Left lung (tissue), 10 donors: ENCODE measurements around the gene HPCAL4. TPM values are rescaled to one million over a fixed set of nuclear protein-coding genes. Genes with fewer than 3 reads are reported as not detected.

Experiments used
- ATAC-seq: fragments of 200-7000 bp; cut with Tn5 transposase; one replicate; pipeline ENCODE4 v1.9.1; 2020; ENCODE audit warnings: moderate library complexity
- DNase-seq, 4 donors: peaks; one replicate each; pipeline ENCODE4 v3.0.0-alpha.2; 2013 to 2020
- H3K27ac ChIP-seq, 2 donors: fragments of 200-600 bp; sonication (generic) in 1 of 2; one replicate each; pipeline versions ENCODE4 v1.5.0 to v1.8.0; 2020 to 2021
- H3K27me3 ChIP-seq, 2 donors: fragments of 200-600 bp; sonication (generic) in 1 of 2; one replicate each; pipeline versions ENCODE4 v1.5.0 to v1.8.0; 2020 to 2021
- H3K36me3 ChIP-seq, 2 donors: fragments of 200-600 bp; sonication (generic) in 1 of 2; one replicate each; pipeline versions ENCODE4 v1.5.0 to v1.8.0; 2020 to 2021
- H3K4me1 ChIP-seq, 2 donors: fragments of 200-600 bp; one replicate each; pipeline ENCODE4 v1.8.0; 2021
- H3K4me3 ChIP-seq, 2 donors: fragments of 200-600 bp; sonication (generic) in 1 of 2; one replicate each; pipeline versions ENCODE4 v1.5.0 to v1.8.0; 2020 to 2021; ENCODE audit warnings: mild to moderate bottlenecking in 1 of 2
- H3K9me3 ChIP-seq, 2 donors: fragments of 200-600 bp; sonication (generic) in 1 of 2; one replicate each; pipeline versions ENCODE4 v1.5.0 to v1.8.0; 2020 to 2021
- intact Hi-C, 2 donors: fragments of 100-400 bp; cut with DNase I; formaldehyde crosslinking; loops; one replicate each; pipeline versions ENCODE4 v1.11.2 to v1.14.2; 2022
- polyA plus RNA-seq, 6 donors: library from polyadenylated mRNA; unstranded; fragments of 120-200 nt; gene quantifications; one replicate each; pipeline ENCODE4 v1.2.1, GENCODE V29; 2013; ENCODE audit not compliant: insufficient read length in 6 of 6
- total RNA-seq, 2 donors: library from RNA; stranded (reverse); fragmentation: NEBNext Ultra II Directional; extraction: Animal tissue kit (Norgen Biotek cat#: 25700); gene quantifications; one replicate each; pipeline ENCODE4 v1.2.1, GENCODE V29; 2021
- TF ChIP-seq, protein P1 (sequence below), 2 donors: fragments of 200-600 bp; sonication (generic) in 1 of 2; IDR thresholded peaks; one replicate each; pipeline versions ENCODE4 v1.5.0 to v1.8.0; 2021; ENCODE audit warnings: antibody characterized with exemption in 2 of 2
- donor health status: DM: no; HTN: yes; CAD: no.
- donor health status: DM: no; HTN: no; CAD: no.

Gene HPCAL4
- total and polyA plus RNA-seq, 8 donors, result 0.04 to 1.9 (median 0.14) TPM

DNA sequence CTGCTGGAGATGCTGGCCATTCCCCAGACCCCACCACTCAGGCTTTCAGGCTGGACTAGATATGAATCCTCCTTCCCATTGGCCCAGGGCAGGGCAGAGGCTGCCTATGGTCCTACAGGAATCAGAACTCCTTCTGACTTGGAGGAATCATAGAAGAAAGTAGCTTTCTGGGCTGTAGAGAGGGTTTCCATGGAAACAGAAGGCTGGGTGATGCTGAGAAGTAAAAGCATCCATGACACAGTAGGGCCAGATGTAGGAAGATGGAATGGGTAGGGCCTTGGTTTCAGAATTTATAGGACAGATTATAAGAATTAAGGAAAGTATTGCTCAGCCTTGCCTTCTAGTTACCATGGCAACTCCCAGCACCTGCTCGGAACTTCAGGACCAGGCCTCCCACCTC, 28.4 kb downstream of the HPCAL4 start:
- intact Hi-C loops, result no loop called here

GRCh38 chr1:39659538-39659937, 31.7 kb downstream of the HPCAL4 start:
- TF ChIP-seq, protein P1, sequence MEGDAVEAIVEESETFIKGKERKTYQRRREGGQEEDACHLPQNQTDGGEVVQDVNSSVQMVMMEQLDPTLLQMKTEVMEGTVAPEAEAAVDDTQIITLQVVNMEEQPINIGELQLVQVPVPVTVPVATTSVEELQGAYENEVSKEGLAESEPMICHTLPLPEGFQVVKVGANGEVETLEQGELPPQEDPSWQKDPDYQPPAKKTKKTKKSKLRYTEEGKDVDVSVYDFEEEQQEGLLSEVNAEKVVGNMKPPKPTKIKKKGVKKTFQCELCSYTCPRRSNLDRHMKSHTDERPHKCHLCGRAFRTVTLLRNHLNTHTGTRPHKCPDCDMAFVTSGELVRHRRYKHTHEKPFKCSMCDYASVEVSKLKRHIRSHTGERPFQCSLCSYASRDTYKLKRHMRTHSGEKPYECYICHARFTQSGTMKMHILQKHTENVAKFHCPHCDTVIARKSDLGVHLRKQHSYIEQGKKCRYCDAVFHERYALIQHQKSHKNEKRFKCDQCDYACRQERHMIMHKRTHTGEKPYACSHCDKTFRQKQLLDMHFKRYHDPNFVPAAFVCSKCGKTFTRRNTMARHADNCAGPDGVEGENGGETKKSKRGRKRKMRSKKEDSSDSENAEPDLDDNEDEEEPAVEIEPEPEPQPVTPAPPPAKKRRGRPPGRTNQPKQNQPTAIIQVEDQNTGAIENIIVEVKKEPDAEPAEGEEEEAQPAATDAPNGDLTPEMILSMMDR (IDR thresholded peaks at IDR 0.05), result no peak
- peaks cover 0 to under 1% of the 10 kb centered on the region in 2 donors for H3K27me3 ChIP-seq
- H3K4me3 ChIP-seq, result no peak overlapping the region
- no peaks in the 10 kb centered on the region for H3K9me3 ChIP-seq
- intact Hi-C loops, result loop anchor here in 1 of 2 donors (10.0 kb wide), 1 partner anchor 55 kb away; no protein-coding TSS in a partner anchor
- peaks cover 0 to 4% of the 10 kb centered on the region in 2 donors for H3K4me1 ChIP-seq
- DNase-seq, result no peak
- no peaks in the 10 kb centered on the region for H3K36me3 ChIP-seq
- ATAC-seq, result no peak
- H3K27ac ChIP-seq, result no peak overlapping the region

More for the DNA sequence above, 28.4 kb downstream of the HPCAL4 start:
- TF ChIP-seq, protein P1 (IDR thresholded peaks at IDR 0.05), result no peak
- Histone ChIP-seq H3K27ac (no peak overlapping the region), H3K27me3 (no peaks in the 10 kb centered on the region), H3K4me3 (no peak overlapping the region), H3K36me3 (no peaks in the 10 kb centered on the region), H3K9me3 (no peaks in the 10 kb centered on the region), H3K4me1 (peaks cover 0 to 4% of the 10 kb centered on the region in 2 donors)
- ATAC-seq (no peak), DNase-seq (no peak)

- TF ChIP-seq, protein P1 (IDR thresholded peaks at IDR 0.05), result no peak
- H3K27ac ChIP-seq, result no peak overlapping the region
- no peaks in the 10 kb centered on the region for H3K9me3 ChIP-seq
- no peak overlapping the region for H3K4me3 ChIP-seq
- DNase-seq (no peak), ATAC-seq (no peak)
- no peaks in the 10 kb centered on the region for H3K36me3 ChIP-seq
- intact Hi-C loops, result loop anchor here in 1 of 2 donors (10.0 kb wide), 1 partner anchor 54 kb away; no protein-coding TSS in a partner anchor
- peaks cover 0 to 4% of the 10 kb centered on the region in 2 donors for H3K4me1 ChIP-seq
- H3K27me3 ChIP-seq, result peaks cover 0 to 5% of the 10 kb centered on the region in 2 donors
These were observed 32.1 kb downstream of the HPCAL4 start for GRCh38 chr1:39659110-39659509.

GRCh38 chr1:39657923-39658485, 33.2 kb downstream of the HPCAL4 start:
- peaks cover 0 to 10% of the 10 kb centered on the region in 2 donors for H3K27me3 ChIP-seq
- intact Hi-C loops, result loop anchor here in 1 of 2 donors (10.0 kb wide), 1 partner anchor 53 kb away; no protein-coding TSS in a partner anchor
- TF ChIP-seq, protein P1 (IDR thresholded peaks at IDR 0.05), result peak; percentile 69 to 83
- no peaks in the 10 kb centered on the region for H3K9me3 ChIP-seq
- DNase-seq (peak in 2 of 4 donors; percentile 72 to 86), ATAC-seq (peak; percentile 66)
- no peak overlapping the region for H3K27ac ChIP-seq
- no peaks in the 10 kb centered on the region for H3K36me3 ChIP-seq
- peaks cover 0 to 4% of the 10 kb centered on the region in 2 donors for H3K4me1 ChIP-seq
- no peak overlapping the region for H3K4me3 ChIP-seq

DNA sequence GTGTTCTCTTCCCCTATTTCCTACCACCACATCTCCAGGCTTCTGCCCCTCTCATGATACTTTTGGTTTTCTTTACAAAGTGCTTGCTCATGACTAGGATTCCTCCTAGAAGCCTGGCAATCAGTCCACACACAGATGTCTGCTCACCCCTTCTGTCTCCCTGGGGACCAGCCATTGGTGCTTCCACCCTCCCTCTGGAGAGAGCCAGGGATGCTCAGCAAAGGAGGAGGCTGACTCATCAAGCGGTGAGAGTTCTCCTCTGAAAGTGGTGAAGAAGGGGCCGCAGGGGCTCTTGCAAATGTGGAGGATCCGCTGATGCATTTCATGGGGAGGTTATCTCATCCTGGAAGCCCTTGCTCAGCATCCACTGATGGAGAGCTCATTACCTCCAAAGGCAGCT, 33.8 kb downstream of the HPCAL4 start:
- no peak for ATAC-seq
- Histone ChIP-seq H3K9me3 (no peaks in the 10 kb centered on the region), H3K4me3 (no peak overlapping the region), H3K27ac (no peak overlapping the region), H3K4me1 (peaks cover 0 to 4% of the 10 kb centered on the region in 2 donors), H3K27me3 (peaks cover 0 to 10% of the 10 kb centered on the region in 2 donors), H3K36me3 (no peaks in the 10 kb centered on the region)
- intact Hi-C loops, result loop anchor here in 1 of 2 donors (10.0 kb wide), 1 partner anchor 53 kb away; no protein-coding TSS in a partner anchor
- DNase-seq, result no peak
- TF ChIP-seq, protein P1 (IDR thresholded peaks at IDR 0.05), result no peak
